NT2/D1 (cell line): ENCODE data around the gene PDE4B.

Experiments
- SUZ12 ChIP-seq: IDR thresholded peaks from 2 replicates; pipeline ENCODE4 v1.6.1; 2011; ENCODE audit not compliant: insufficient read length, insufficient read depth; ENCODE audit errors: extremely low read depth
- YY1 ChIP-seq: IDR thresholded peaks from 2 replicates; pipeline ENCODE4 v1.6.1; 2011; ENCODE audit not compliant: insufficient read length, insufficient read depth
- ZNF274 ChIP-seq: IDR thresholded peaks from 2 replicates; pipeline ENCODE4 v1.6.1; 2011; ENCODE audit warnings: mild to moderate bottlenecking, low read depth, low read length

DNA sequence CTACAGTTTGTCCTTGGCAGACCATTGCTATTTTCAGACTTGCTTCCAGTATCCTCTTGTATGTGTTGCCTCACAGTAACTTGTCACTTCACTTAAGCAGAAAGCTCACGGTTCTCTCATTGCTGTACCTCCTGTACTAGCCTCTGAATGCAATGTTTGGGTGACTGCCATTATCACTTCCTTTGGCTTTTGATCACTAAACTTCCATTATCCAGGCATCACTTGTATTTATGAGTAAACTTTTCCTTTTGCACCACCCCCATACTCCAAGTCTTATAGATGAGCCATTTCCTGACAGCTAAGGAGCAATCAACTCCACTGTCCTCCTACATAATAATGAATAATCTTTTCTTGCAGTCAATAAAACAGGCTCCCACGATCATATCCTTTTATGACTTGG lies 255.3 kb downstream of the PDE4B start:
- no peak for TF ChIP-seq YY1
- TF ChIP-seq SUZ12, result no peak
- TF ChIP-seq ZNF274, result no peak
